DMS53 (cell line): ENCODE results near the gene ATG12.

Experiments used
- DNase-seq: peaks from one replicate; lab custom pipeline; 2025; lab: John Stamatoyannopoulos, UW

Gene ATG12

DNA sequence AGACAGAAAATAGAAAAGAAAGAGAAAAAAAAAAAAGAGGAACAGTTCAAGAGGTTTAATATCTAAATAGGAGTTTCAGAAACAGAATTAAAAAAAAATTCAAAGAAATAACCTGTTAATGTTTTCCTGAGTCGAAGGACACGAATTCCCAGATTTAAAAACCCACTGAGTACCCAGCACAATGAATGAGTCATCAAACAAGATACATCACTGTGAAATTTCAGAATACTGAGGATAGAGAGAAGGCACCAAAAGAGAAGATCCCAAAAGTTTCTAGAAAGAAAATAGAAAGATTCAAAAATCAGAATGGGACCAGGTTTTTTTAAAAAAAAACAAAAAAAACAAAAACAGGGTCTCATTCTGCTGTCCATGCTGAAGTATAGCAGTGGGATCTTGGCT lies 33.7 kb downstream of the ATG12 start:
- DNase-seq = no peak

DNA sequence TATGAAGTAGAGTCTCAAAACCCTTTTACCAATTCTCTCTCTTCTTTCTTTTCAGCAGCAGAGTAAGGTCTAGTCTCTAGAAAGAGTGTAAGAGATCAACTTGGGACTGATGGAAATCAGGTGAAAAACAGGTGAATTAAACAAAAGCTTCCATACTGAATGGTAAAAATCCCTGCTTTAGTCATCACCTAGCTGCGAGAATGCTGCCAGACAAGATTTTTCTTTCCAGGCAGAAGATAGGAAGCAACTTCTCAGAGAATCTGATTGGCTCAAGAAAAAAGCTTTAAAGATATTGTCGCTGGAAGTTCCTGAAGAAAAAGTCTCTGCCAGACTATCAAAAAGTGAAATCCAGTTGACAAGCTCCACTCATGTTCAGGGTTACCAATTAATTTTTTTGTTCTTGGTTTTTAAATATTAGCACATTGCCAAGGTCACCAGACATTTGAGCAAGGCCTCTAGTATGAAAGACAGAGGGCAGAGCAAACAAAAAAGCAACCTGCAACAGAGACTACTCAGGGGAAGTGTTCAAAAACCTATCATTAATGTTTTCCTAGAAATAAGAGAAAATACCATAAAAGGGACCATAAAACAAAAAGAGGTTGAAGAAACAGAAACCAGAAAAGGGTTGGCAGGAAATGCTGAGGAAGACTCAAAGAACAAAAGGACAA lies 34.2 kb downstream of the ATG12 start:
- DNase-seq = no peak

DNA sequence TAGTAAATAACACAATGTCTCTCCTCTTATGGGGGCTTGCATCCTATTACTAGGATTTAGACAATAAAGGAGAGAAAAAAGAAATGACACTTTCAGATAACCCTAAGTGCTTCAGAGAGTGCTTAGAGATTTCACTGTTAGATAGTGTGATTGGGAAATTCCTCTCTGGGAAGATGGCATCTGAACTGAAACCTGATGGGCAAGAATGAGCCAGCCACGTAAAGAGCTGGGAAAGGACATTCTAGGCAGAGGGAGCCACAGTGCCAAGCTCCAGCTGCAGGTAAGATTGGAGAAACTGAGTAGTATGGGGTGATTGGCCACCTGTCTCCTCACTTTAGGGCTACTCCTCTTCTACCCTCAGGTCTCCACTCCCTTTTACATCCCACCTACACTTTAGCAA lies 39.4 kb downstream of the ATG12 start:
- DNase-seq = no peak

DNA sequence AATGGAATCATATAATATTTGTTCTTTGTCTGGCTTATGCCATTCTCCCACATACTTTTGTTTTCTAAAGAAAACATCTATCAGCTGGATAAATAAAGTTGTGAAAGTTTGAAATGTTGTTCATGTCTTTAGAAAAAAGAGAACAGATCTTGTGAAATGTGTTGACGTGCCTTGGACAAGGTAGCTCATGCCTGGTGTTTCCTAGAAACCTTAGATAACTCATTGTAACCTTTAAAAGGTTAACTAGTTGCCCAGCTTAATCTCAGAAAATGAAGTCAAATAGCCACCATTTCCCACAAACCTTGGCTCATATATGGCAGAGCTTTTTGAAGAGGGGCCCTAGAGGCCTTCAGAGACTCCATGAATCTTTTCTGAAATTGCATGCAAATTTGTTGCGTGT lies 40.2 kb downstream of the ATG12 start:
- DNase-seq = no peak

DNA sequence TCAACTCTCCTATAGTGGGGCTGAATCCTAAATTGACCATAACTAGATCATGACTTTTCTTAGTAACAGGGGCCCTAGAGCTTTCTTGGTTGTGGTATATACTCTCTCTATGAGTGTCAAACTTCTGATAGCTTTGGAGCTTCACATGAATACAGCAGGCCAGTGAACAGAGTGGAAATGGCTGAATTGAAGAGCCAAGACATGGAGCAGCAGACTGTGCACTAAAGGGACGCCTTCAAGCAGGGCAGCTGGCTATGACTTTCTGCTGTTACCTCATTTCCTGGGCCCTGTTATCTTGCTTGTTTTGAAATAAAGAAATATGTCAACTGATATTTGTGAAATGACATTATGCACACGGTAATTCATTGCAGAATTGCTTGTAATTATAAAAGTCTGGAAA lies 41.3 kb downstream of the ATG12 start:
- DNase-seq = no peak

DNA sequence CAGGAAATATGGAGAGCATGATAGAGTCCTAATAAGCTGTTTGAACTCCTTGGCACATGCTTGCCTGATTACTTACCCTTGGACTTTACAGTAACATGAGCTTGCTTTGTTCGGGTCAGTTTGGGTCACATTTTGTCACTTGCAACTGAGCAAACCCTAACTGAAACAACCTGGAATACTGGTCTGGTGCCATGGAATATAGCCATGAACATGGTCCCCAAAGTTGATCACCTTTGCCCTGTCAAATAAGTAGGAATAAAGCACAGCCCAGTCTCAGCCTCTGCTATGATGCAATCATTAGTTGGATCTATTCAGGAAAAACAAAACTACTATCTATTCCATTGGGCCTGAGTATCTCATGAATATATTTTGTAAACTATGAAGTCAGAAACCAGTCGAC lies 43.1 kb downstream of the ATG12 start:
- DNase-seq = no peak

DNA sequence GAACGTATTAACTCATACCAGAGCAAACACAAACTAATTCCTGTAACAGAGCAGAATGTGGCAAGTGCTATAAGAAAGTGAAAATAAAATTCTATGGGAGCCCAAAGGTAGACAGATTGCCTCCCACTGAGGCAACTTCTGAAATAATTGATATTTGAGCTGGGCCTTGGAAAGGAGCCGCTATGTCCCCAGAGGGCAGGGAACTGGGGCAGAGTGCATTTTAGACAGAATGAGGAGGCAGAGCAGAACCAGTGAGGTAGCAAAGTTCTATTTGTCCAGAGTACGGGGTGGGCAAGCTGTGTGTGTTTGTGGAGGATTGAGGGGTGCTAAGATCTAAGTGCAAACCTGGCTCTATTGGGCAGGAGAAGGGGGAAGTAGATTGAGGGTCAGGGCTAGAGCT lies 44.7 kb downstream of the ATG12 start:
- DNase-seq = no peak

DNA sequence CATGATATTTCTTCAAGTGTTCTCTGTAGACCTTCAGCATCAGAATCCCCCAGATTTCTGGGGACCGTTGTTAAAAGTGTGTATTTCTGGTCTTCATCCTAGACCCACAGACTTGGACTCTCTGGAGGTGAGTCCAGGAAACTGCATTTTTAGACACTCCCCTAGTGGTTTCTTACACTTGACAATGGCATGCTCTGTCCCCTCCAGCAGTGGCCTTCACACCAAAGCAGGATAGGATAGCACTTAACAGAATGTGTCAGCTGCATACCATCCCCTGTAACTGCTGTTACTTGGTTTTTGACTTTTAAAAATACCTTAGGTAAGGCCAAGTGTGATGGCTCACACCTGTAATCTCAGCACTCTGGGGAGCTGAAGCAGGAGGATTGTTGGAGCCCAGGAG lies 45.7 kb downstream of the ATG12 start:
- DNase-seq = no peak

DNA sequence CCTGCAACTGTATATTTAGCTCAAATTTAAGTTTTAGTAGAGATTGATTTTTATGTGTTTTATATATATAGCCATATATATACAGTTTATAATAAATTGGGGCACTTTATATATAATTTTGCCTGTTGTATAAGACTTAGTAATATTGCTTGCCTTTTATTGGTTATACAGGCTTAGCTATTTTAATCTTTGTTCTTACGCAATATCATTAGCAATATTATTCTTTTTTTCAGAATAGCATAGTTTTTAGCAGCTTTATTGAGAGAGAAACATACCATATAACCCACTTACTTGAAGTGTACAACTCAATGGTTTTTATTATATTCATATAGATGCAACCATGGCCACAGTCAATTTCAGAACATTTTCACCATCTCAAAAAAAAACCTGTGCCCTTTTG lies 52.9 kb downstream of the ATG12 start:
- DNase-seq = no peak

DNA sequence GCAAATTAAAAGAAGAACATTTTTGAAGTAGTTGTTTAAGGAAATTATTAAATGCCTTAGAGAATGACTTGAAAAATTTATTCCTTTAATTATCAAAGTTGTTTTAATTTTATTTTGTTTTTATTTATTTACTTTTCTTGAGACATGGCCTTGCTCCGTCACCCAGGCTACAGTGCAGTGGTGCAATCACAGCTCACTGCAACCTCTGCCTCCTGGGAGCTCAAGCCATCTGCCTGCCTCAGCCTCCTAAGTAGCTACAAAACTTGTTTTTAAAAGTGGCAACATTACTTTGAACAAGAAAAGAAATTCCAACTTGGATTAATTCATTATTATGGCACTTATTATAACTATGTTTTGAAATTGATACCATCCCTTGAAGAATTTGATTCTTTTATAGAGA lies 53.9 kb downstream of the ATG12 start:
- DNase-seq = no peak

DNA sequence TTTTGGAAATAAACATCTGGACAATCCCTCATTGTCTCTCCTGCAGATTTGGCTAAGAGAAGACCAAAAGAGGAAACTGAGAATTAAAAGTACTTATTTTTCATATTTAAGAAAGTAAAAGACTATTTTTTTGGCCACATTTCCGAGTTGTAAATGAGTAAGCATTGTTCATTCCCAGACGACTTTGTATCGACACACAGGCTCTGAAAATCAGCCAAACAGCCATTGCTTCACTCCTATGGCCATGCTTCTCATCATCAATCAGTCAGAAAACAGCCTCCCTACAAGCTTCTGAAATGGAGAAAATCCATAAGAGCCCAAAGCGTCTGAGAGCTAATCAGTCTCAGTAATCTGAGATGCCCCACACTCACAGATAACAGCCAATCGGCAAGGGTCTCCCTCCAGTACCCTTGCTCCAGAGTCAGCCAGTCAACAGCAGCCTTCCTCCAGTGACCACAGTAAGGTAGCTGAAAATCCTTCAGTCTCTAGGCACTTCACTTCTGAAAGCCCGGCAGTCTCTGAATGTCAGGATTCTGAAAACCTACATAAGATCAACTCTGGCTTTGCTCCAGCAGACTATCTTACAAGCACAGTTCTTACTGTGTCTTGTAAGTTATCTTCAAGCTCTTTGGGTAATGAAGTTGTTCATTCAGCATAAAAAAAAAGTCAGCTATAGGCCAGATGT lies 55.8 kb downstream of the ATG12 start:
- DNase-seq = no peak

DNA sequence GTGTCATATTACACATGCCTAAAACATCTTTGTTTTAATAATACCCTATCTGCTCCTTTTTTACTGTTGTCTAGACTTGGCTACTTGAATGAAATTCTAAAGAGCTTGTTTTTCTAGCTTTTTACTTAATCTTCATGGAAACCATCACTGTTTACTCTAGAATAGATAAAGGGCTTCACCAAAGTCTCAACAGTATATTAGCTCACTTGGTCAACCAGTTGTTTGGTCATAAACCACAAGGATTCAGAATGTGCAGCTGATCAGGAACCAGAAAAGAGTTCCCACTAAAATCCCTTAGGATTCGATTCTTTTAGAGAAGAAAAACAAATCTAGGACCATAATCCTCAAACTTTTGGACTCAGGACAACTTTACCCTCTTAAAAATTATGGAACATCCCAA lies 62.9 kb downstream of the ATG12 start:
- peak; percentile 8 for DNase-seq
